SK-N-SH (cell line): ENCODE data around the gene SEC14L2. TPM values are rescaled to one million over a fixed set of nuclear protein-coding genes. Genes with fewer than 3 reads are reported as not detected.

Source experiments
- CTCF ChIA-PET: fragments of 300-600, 350-600 bp; formaldehyde crosslinking; extraction: SDS; loops from one replicate; lab custom pipeline; 2021; lab: Yijun Ruan, JAX
- POLR2A ChIA-PET: fragments of 350-600 bp; sonication (Branson Sonifier 250); formaldehyde crosslinking; extraction: SDS; loops from one replicate; lab custom pipeline; 2020; ENCODE audit warnings: antibody characterized with exemption, inconsistent platforms; lab: Yijun Ruan, JAX
- DNase-seq: peaks from one replicate; pipeline ENCODE4 v3.0.0; 2012
- H2AFZ ChIP-seq: fragments of 200-600 bp; sonication (generic); 2 replicates; pipeline ENCODE4 v1.8.1; 2016; ENCODE audit warnings: antibody characterized with exemption, mild to moderate bottlenecking, low read depth
- H3F3A ChIP-seq: fragments of 200-600 bp; sonication (generic); replicated peaks from 2 replicates; pipeline ENCODE3; 2016; ENCODE audit warnings: antibody characterized with exemption, mild to moderate bottlenecking; ENCODE audit not compliant: insufficient read depth
- H3K27ac ChIP-seq, 2 experiments: fragments of 200-500 bp in 1 of 2; fragments of 200-600 bp in 1 of 2; sonication (Bioruptor generic) in 1 of 2; sonication (generic), shearing (Covaris generic) in 1 of 2; 2 replicates each; pipeline versions ENCODE4 v1.5.1 to v1.6.1; 2014 to 2016; ENCODE audit warnings: low read depth in 2 of 2, inconsistent platforms in 1 of 2, low read length in 1 of 2, mild to moderate bottlenecking in 1 of 2, mixed read lengths in 1 of 2
- H3K27me3 ChIP-seq: fragments of 200-600 bp; sonication (generic), shearing (Covaris generic); 2 replicates; pipeline ENCODE4 v1.6.1; 2016; ENCODE audit warnings: mixed run types; ENCODE audit not compliant: insufficient read depth
- H3K36me3 ChIP-seq, 2 experiments: fragments of 200-500 bp in 1 of 2; fragments of 200-600 bp in 1 of 2; sonication (Bioruptor generic) in 1 of 2; sonication (generic) in 1 of 2; replicated peaks in 1 of 2; 2 replicates each; pipeline versions ENCODE3 to v1.5.1; 2014 to 2016; ENCODE audit warnings: low read length in 1 of 2, mild to moderate bottlenecking in 1 of 2; ENCODE audit not compliant: insufficient read depth in 2 of 2, control insufficient read depth in 1 of 2
- H3K4me1 ChIP-seq, 2 experiments: fragments of 200-500 bp in 1 of 2; fragments of 200-600 bp in 1 of 2; sonication (Bioruptor generic) in 1 of 2; sonication (generic), shearing (Covaris generic) in 1 of 2; 2 replicates each; pipeline versions ENCODE4 v1.5.1 to v1.6.1; 2014 to 2016; ENCODE audit warnings: low read depth in 1 of 2, low read length in 1 of 2, mixed run types in 1 of 2; ENCODE audit not compliant: insufficient read depth in 2 of 2, control insufficient read depth in 1 of 2
- H3K4me2 ChIP-seq: fragments of 200-600 bp; sonication (generic), shearing (Covaris generic); 2 replicates; pipeline ENCODE4 v1.6.1; 2017; ENCODE audit warnings: mixed run types
- H3K4me3 ChIP-seq, 2 experiments: fragments of 200-500 bp in 1 of 2; fragments of 200-600 bp in 1 of 2; sonication (Bioruptor generic) in 1 of 2; sonication (generic), shearing (Covaris generic) in 1 of 2; 2 replicates each; pipeline versions ENCODE4 v1.5.1 to v1.8.1; 2014 to 2016; ENCODE audit warnings: low read depth in 2 of 2, inconsistent platforms in 1 of 2, low read length in 1 of 2, mild to moderate bottlenecking in 1 of 2, mixed read lengths in 1 of 2, moderate library complexity in 1 of 2
- H3K79me2 ChIP-seq: fragments of 200-600 bp; sonication (generic); 2 replicates; pipeline ENCODE4 v1.8.1; 2017; ENCODE audit warnings: mild to moderate bottlenecking; ENCODE audit not compliant: insufficient read depth
- H3K9ac ChIP-seq: fragments of 200-600 bp; sonication (generic); 2 replicates; pipeline ENCODE4 v1.6.1; 2017; ENCODE audit warnings: mixed run types
- H3K9me2 ChIP-seq: fragments of 200-600 bp; sonication (generic); 2 replicates; pipeline ENCODE4 v1.6.1; 2017; ENCODE audit warnings: mixed run types
- H3K9me3 ChIP-seq: fragments of 200-600 bp; sonication (generic); 2 replicates; pipeline ENCODE4 v1.6.1; 2017; ENCODE audit warnings: mixed run types, mild to moderate bottlenecking, moderate library complexity
- H4K20me1 ChIP-seq: fragments of 200-600 bp; sonication (generic); 2 replicates; pipeline ENCODE4 v1.6.1; 2017; ENCODE audit warnings: mild to moderate bottlenecking, mixed run types; ENCODE audit not compliant: insufficient read depth
- CHD2 ChIP-seq: fragments of 150-350 bp; IDR thresholded peaks from 2 replicates; pipeline ENCODE4 v1.6.1; 2018; ENCODE audit warnings: low read length; ENCODE audit not compliant: partially characterized antibody
- ELF1 ChIP-seq: IDR thresholded peaks from 2 replicates; pipeline ENCODE4 v1.4.0; 2012
- EP300 ChIP-seq, 2 experiments: IDR thresholded peaks; 2 replicates each; pipeline versions ENCODE4 v1.4.0 to v1.6.1; 2012; ENCODE audit warnings: borderline replicate concordance in 1 of 2, low read depth in 1 of 2, low read length in 1 of 2
- EZH2phosphoT487 ChIP-seq: fragments of 200-600 bp; sonication (generic); IDR thresholded peaks from 2 replicates; pipeline ENCODE4 v1.6.1; 2017; ENCODE audit warnings: low read depth, mixed run types, mild to moderate bottlenecking, antibody characterized with exemption, moderate library complexity, borderline replicate concordance
- FOSL2 ChIP-seq: IDR thresholded peaks from 2 replicates; pipeline ENCODE4 v1.4.0; 2012; ENCODE audit warnings: low read depth, mild to moderate bottlenecking, moderate library complexity, borderline replicate concordance
- FOXM1 ChIP-seq: IDR thresholded peaks from 2 replicates; pipeline ENCODE4 v1.4.0; 2012; ENCODE audit warnings: low read depth, mild to moderate bottlenecking
- JUND ChIP-seq: IDR thresholded peaks from 2 replicates; pipeline ENCODE4 v1.4.0; 2012
- MXI1 ChIP-seq: IDR thresholded peaks from 2 replicates; pipeline ENCODE4 v1.6.1; 2012; ENCODE audit warnings: mild to moderate bottlenecking, low read depth, low read length, improper control_type of control experiment
- RCOR1 ChIP-seq: fragments of 150-350 bp; IDR thresholded peaks from 2 replicates; pipeline ENCODE4 v1.6.1; 2017; ENCODE audit warnings: antibody characterized with exemption, low read length
- RFX5 ChIP-seq: IDR thresholded peaks from 2 replicates; pipeline ENCODE4 v1.6.1; 2012; ENCODE audit warnings: mild to moderate bottlenecking, improper control_type of control experiment, low read length
- SMC3 ChIP-seq: IDR thresholded peaks from 2 replicates; pipeline ENCODE4 v1.6.1; 2012; ENCODE audit warnings: low read depth, low read length, improper control_type of control experiment
- TCF12 ChIP-seq: IDR thresholded peaks from 2 replicates; pipeline ENCODE4 v1.4.0; 2012
- YY1 ChIP-seq: IDR thresholded peaks from 2 replicates; pipeline ENCODE4 v1.4.0; 2012; ENCODE audit warnings: low read depth, mild to moderate bottlenecking
- WGBS: methylation state at CpG from one replicate; pipeline ENCODE4 v1.1.6; 2017; ENCODE audit warnings: low lambda C conversion rate; 5-methylcytosine and 5-hydroxymethylcytosine counted together
- polyA plus RNA-seq, 3 experiments: library from polyadenylated mRNA; depleted of rRNA; stranded (reverse); fragments of >200 nt; gene quantifications; 2 replicates each; pipeline ENCODE4 v1.2.3, GENCODE V29; 2012
- TF ChIP-seq, protein P1 (sequence below): fragments of 150-350 bp; IDR thresholded peaks from 2 replicates; pipeline ENCODE4 v1.6.1; 2016; ENCODE audit warnings: mild to moderate bottlenecking, low read depth, low read length
- TF ChIP-seq, protein P2 (sequence below): fragments of 200-600 bp; sonication (generic); IDR thresholded peaks from 2 replicates; pipeline ENCODE4 v1.6.1; 2017; ENCODE audit warnings: antibody characterized with exemption, mild to moderate bottlenecking, moderate library complexity
- TF ChIP-seq, protein P3 (sequence below): IDR thresholded peaks from 2 replicates; pipeline ENCODE4 v1.4.0; 2012; ENCODE audit warnings: low read depth, borderline replicate concordance
- TF ChIP-seq, protein P4 (sequence below): fragments of 150-350 bp; IDR thresholded peaks from 2 replicates; pipeline ENCODE4 v1.6.1; 2017; ENCODE audit warnings: antibody characterized with exemption, low read length, low read depth, borderline replicate concordance
- TF ChIP-seq, protein P5 (sequence below): IDR thresholded peaks from 2 replicates; pipeline ENCODE4; 2012
- TF ChIP-seq, protein P6 (sequence below): IDR thresholded peaks from 2 replicates; pipeline ENCODE4 v1.6.1; 2012; ENCODE audit warnings: mild to moderate bottlenecking, low read depth, low read length, moderate library complexity

SEC14L2 gene
- polyA plus RNA-seq, 1 of the 3 experiments (the other 2 are of a cell fraction): 14.0 TPM

DNA sequence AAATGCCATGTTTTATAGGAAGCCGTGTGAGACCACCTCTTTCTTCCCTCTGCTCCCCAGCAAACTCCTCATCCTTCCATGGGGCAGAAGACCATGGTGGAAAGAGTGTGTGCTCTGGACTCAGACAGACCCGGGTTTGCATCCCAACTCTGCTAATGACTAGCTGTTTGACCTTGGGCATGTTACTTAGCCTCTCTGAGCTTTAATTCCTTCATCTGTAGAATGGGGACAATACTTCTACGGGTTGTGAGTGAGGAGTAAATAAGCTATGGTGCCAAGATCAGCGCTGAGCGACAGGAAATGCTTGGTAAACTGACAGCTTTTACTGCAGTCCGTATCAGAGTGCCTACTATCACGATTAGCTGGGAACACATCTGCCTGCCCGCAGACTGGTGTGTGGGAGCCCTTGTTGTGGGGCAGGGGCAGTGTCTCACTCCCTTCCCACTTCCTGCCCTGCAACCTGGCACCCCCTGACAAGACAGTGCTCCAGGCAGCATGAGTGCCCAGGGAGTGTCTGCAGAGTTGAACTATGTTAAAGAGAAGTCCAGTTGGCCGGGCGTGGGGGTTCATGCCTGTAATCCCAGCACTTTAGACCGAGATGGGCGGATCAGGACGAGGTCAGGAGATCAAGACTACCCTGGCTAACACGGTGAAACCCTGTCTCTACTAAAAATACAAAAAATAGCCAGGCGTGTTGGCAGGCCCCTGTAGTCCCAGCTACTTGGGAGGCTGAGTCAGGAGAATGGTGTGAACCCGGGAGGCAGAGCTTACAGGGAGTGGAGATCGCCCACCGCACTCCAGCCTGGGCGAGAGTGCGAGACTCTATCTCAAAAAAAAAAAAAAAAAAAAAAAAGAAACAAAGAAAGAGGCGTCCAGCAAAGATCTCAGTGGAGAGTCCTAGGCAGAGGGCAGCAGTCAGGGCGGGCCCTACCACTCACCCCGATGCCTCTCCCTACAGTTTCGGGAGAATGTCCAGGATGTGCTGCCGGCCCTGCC lies 2.2 kb downstream of the SEC14L2 start:
- H3K79me2 ChIP-seq: peaks cover 39% of the 10 kb centered on the region
- H3K9ac ChIP-seq: no peak overlapping the region

More for the DNA sequence above, 2.2 kb downstream of the SEC14L2 start:
- Histone ChIP-seq H2AFZ (no peak overlapping the region), H3K27me3 (no peaks in the 10 kb centered on the region), H3K9me2 (no peaks in the 10 kb centered on the region), H3K4me1 (peaks cover 0 to 14% of the 10 kb centered on the region in 2 experiments; a peak in 1 of 4 replicates), H3K4me2 (peak overlapping the region; percentile 96), H3K36me3 (no peaks in the 10 kb centered on the region), H4K20me1 (0 out of 2 replicates have a peak, but pooled peaks cover 6% of the 10 kb centered on the region), H3K9me3 (no peaks in the 10 kb centered on the region), H3F3A (no peaks in the 10 kb centered on the region), H3K27ac (no peak overlapping the region), H3K4me3 (no peak overlapping the region)
- TF ChIP-seq FOXM1: no peak
- no peak for TF ChIP-seq RCOR1
- TF ChIP-seq, protein P1, sequence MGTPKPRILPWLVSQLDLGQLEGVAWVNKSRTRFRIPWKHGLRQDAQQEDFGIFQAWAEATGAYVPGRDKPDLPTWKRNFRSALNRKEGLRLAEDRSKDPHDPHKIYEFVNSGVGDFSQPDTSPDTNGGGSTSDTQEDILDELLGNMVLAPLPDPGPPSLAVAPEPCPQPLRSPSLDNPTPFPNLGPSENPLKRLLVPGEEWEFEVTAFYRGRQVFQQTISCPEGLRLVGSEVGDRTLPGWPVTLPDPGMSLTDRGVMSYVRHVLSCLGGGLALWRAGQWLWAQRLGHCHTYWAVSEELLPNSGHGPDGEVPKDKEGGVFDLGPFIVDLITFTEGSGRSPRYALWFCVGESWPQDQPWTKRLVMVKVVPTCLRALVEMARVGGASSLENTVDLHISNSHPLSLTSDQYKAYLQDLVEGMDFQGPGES: no peak
- TF ChIP-seq, protein P2, sequence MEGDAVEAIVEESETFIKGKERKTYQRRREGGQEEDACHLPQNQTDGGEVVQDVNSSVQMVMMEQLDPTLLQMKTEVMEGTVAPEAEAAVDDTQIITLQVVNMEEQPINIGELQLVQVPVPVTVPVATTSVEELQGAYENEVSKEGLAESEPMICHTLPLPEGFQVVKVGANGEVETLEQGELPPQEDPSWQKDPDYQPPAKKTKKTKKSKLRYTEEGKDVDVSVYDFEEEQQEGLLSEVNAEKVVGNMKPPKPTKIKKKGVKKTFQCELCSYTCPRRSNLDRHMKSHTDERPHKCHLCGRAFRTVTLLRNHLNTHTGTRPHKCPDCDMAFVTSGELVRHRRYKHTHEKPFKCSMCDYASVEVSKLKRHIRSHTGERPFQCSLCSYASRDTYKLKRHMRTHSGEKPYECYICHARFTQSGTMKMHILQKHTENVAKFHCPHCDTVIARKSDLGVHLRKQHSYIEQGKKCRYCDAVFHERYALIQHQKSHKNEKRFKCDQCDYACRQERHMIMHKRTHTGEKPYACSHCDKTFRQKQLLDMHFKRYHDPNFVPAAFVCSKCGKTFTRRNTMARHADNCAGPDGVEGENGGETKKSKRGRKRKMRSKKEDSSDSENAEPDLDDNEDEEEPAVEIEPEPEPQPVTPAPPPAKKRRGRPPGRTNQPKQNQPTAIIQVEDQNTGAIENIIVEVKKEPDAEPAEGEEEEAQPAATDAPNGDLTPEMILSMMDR: no peak
- TF ChIP-seq EP300 (IDR thresholded peaks at IDR 0.05; ENCODE audit: borderline replicate concordance in 1 of 2, low read depth in 1 of 2, low read length in 1 of 2): no peak
- TF ChIP-seq CHD2: no peak
- TF ChIP-seq TCF12: no peak
- TF ChIP-seq YY1: no peak
- TF ChIP-seq, protein P3, sequence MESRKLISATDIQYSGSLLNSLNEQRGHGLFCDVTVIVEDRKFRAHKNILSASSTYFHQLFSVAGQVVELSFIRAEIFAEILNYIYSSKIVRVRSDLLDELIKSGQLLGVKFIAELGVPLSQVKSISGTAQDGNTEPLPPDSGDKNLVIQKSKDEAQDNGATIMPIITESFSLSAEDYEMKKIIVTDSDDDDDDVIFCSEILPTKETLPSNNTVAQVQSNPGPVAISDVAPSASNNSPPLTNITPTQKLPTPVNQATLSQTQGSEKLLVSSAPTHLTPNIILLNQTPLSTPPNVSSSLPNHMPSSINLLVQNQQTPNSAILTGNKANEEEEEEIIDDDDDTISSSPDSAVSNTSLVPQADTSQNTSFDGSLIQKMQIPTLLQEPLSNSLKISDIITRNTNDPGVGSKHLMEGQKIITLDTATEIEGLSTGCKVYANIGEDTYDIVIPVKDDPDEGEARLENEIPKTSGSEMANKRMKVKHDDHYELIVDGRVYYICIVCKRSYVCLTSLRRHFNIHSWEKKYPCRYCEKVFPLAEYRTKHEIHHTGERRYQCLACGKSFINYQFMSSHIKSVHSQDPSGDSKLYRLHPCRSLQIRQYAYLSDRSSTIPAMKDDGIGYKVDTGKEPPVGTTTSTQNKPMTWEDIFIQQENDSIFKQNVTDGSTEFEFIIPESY: no peak
- TF ChIP-seq, protein P4, sequence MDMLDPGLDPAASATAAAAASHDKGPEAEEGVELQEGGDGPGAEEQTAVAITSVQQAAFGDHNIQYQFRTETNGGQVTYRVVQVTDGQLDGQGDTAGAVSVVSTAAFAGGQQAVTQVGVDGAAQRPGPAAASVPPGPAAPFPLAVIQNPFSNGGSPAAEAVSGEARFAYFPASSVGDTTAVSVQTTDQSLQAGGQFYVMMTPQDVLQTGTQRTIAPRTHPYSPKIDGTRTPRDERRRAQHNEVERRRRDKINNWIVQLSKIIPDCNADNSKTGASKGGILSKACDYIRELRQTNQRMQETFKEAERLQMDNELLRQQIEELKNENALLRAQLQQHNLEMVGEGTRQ: no peak
- no peak for TF ChIP-seq MXI1
- TF ChIP-seq, protein P5, sequence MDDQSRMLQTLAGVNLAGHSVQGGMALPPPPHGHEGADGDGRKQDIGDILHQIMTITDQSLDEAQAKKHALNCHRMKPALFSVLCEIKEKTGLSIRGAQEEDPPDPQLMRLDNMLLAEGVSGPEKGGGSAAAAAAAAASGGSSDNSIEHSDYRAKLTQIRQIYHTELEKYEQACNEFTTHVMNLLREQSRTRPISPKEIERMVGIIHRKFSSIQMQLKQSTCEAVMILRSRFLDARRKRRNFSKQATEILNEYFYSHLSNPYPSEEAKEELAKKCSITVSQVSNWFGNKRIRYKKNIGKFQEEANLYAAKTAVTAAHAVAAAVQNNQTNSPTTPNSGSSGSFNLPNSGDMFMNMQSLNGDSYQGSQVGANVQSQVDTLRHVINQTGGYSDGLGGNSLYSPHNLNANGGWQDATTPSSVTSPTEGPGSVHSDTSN: no peak
- no peak for TF ChIP-seq FOSL2
- TF ChIP-seq JUND: no peak
- no peak for TF ChIP-seq ELF1
- no peak for TF ChIP-seq SMC3
- no peak for TF ChIP-seq EZH2phosphoT487
- no peak for TF ChIP-seq RFX5
- TF ChIP-seq, protein P6, sequence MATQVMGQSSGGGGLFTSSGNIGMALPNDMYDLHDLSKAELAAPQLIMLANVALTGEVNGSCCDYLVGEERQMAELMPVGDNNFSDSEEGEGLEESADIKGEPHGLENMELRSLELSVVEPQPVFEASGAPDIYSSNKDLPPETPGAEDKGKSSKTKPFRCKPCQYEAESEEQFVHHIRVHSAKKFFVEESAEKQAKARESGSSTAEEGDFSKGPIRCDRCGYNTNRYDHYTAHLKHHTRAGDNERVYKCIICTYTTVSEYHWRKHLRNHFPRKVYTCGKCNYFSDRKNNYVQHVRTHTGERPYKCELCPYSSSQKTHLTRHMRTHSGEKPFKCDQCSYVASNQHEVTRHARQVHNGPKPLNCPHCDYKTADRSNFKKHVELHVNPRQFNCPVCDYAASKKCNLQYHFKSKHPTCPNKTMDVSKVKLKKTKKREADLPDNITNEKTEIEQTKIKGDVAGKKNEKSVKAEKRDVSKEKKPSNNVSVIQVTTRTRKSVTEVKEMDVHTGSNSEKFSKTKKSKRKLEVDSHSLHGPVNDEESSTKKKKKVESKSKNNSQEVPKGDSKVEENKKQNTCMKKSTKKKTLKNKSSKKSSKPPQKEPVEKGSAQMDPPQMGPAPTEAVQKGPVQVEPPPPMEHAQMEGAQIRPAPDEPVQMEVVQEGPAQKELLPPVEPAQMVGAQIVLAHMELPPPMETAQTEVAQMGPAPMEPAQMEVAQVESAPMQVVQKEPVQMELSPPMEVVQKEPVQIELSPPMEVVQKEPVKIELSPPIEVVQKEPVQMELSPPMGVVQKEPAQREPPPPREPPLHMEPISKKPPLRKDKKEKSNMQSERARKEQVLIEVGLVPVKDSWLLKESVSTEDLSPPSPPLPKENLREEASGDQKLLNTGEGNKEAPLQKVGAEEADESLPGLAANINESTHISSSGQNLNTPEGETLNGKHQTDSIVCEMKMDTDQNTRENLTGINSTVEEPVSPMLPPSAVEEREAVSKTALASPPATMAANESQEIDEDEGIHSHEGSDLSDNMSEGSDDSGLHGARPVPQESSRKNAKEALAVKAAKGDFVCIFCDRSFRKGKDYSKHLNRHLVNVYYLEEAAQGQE: no peak
- WGBS: 93% methylated on average over 25 of the region's 25 CpGs
- POLR2A ChIA-PET: no interaction called here
- DNase-seq: no peak
- CTCF ChIA-PET: interaction anchor here (1.0 to 15.4 kb wide), 5 partner anchors 11 to 140 kb away, joined by 3 to 228 read pairs (median 5); partner anchors contain the start of genes CASTOR1 and RNF215
